SK-N-SH (cell line): ENCODE results near the gene ADISSP. TPM values are rescaled to one million over a fixed set of nuclear protein-coding genes. Genes with fewer than 3 reads are reported as not detected.

Source experiments
- CTCF ChIA-PET: fragments of 300-600, 350-600 bp; formaldehyde crosslinking; extraction: SDS; loops from one replicate; lab custom pipeline; 2021; lab: Yijun Ruan, JAX
- POLR2A ChIA-PET: fragments of 350-600 bp; sonication (Branson Sonifier 250); formaldehyde crosslinking; extraction: SDS; loops from one replicate; lab custom pipeline; 2020; ENCODE audit warnings: antibody characterized with exemption, inconsistent platforms; lab: Yijun Ruan, JAX
- DNase-seq: peaks from one replicate; pipeline ENCODE4 v3.0.0; 2012
- H2AFZ ChIP-seq: fragments of 200-600 bp; sonication (generic); 2 replicates; pipeline ENCODE4 v1.8.1; 2016; ENCODE audit warnings: antibody characterized with exemption, mild to moderate bottlenecking, low read depth
- H3F3A ChIP-seq: fragments of 200-600 bp; sonication (generic); replicated peaks from 2 replicates; pipeline ENCODE3; 2016; ENCODE audit warnings: antibody characterized with exemption, mild to moderate bottlenecking; ENCODE audit not compliant: insufficient read depth
- H3K27ac ChIP-seq, 2 experiments: fragments of 200-500 bp in 1 of 2; fragments of 200-600 bp in 1 of 2; sonication (Bioruptor generic) in 1 of 2; sonication (generic), shearing (Covaris generic) in 1 of 2; 2 replicates each; pipeline versions ENCODE4 v1.5.1 to v1.6.1; 2014 to 2016; ENCODE audit warnings: low read depth in 2 of 2, inconsistent platforms in 1 of 2, low read length in 1 of 2, mild to moderate bottlenecking in 1 of 2, mixed read lengths in 1 of 2
- H3K27me3 ChIP-seq: fragments of 200-600 bp; sonication (generic), shearing (Covaris generic); 2 replicates; pipeline ENCODE4 v1.6.1; 2016; ENCODE audit warnings: mixed run types; ENCODE audit not compliant: insufficient read depth
- H3K36me3 ChIP-seq, 2 experiments: fragments of 200-500 bp in 1 of 2; fragments of 200-600 bp in 1 of 2; sonication (Bioruptor generic) in 1 of 2; sonication (generic) in 1 of 2; replicated peaks in 1 of 2; 2 replicates each; pipeline versions ENCODE3 to v1.5.1; 2014 to 2016; ENCODE audit warnings: low read length in 1 of 2, mild to moderate bottlenecking in 1 of 2; ENCODE audit not compliant: insufficient read depth in 2 of 2, control insufficient read depth in 1 of 2
- H3K4me1 ChIP-seq, 2 experiments: fragments of 200-500 bp in 1 of 2; fragments of 200-600 bp in 1 of 2; sonication (Bioruptor generic) in 1 of 2; sonication (generic), shearing (Covaris generic) in 1 of 2; 2 replicates each; pipeline versions ENCODE4 v1.5.1 to v1.6.1; 2014 to 2016; ENCODE audit warnings: low read depth in 1 of 2, low read length in 1 of 2, mixed run types in 1 of 2; ENCODE audit not compliant: insufficient read depth in 2 of 2, control insufficient read depth in 1 of 2
- H3K4me2 ChIP-seq: fragments of 200-600 bp; sonication (generic), shearing (Covaris generic); 2 replicates; pipeline ENCODE4 v1.6.1; 2017; ENCODE audit warnings: mixed run types
- H3K4me3 ChIP-seq, 2 experiments: fragments of 200-500 bp in 1 of 2; fragments of 200-600 bp in 1 of 2; sonication (Bioruptor generic) in 1 of 2; sonication (generic), shearing (Covaris generic) in 1 of 2; 2 replicates each; pipeline versions ENCODE4 v1.5.1 to v1.8.1; 2014 to 2016; ENCODE audit warnings: low read depth in 2 of 2, inconsistent platforms in 1 of 2, low read length in 1 of 2, mild to moderate bottlenecking in 1 of 2, mixed read lengths in 1 of 2, moderate library complexity in 1 of 2
- H3K79me2 ChIP-seq: fragments of 200-600 bp; sonication (generic); 2 replicates; pipeline ENCODE4 v1.8.1; 2017; ENCODE audit warnings: mild to moderate bottlenecking; ENCODE audit not compliant: insufficient read depth
- H3K9ac ChIP-seq: fragments of 200-600 bp; sonication (generic); 2 replicates; pipeline ENCODE4 v1.6.1; 2017; ENCODE audit warnings: mixed run types
- H3K9me2 ChIP-seq: fragments of 200-600 bp; sonication (generic); 2 replicates; pipeline ENCODE4 v1.6.1; 2017; ENCODE audit warnings: mixed run types
- H3K9me3 ChIP-seq: fragments of 200-600 bp; sonication (generic); 2 replicates; pipeline ENCODE4 v1.6.1; 2017; ENCODE audit warnings: mixed run types, mild to moderate bottlenecking, moderate library complexity
- H4K20me1 ChIP-seq: fragments of 200-600 bp; sonication (generic); 2 replicates; pipeline ENCODE4 v1.6.1; 2017; ENCODE audit warnings: mild to moderate bottlenecking, mixed run types; ENCODE audit not compliant: insufficient read depth
- CTCF ChIP-seq: fragments of 200-600 bp; sonication (generic); IDR thresholded peaks from 2 replicates; pipeline ENCODE4 v1.6.1; 2017; ENCODE audit warnings: antibody characterized with exemption, mild to moderate bottlenecking, moderate library complexity
- EZH2phosphoT487 ChIP-seq: fragments of 200-600 bp; sonication (generic); IDR thresholded peaks from 2 replicates; pipeline ENCODE4 v1.6.1; 2017; ENCODE audit warnings: low read depth, mixed run types, mild to moderate bottlenecking, antibody characterized with exemption, moderate library complexity, borderline replicate concordance
- FOSL2 ChIP-seq: IDR thresholded peaks from 2 replicates; pipeline ENCODE4 v1.4.0; 2012; ENCODE audit warnings: low read depth, mild to moderate bottlenecking, moderate library complexity, borderline replicate concordance
- FOXM1 ChIP-seq: IDR thresholded peaks from 2 replicates; pipeline ENCODE4 v1.4.0; 2012; ENCODE audit warnings: low read depth, mild to moderate bottlenecking
- JUND ChIP-seq: IDR thresholded peaks from 2 replicates; pipeline ENCODE4 v1.4.0; 2012
- MAX ChIP-seq: IDR thresholded peaks from 2 replicates; pipeline ENCODE4 v1.4.0; 2012; ENCODE audit warnings: low read depth
- MXI1 ChIP-seq: IDR thresholded peaks from 2 replicates; pipeline ENCODE4 v1.6.1; 2012; ENCODE audit warnings: mild to moderate bottlenecking, low read depth, low read length, improper control_type of control experiment
- RAD21 ChIP-seq: IDR thresholded peaks from 2 replicates; pipeline ENCODE4 v1.6.1; 2012; ENCODE audit warnings: mild to moderate bottlenecking, low read length
- RCOR1 ChIP-seq: fragments of 150-350 bp; IDR thresholded peaks from 2 replicates; pipeline ENCODE4 v1.6.1; 2017; ENCODE audit warnings: antibody characterized with exemption, low read length
- RFX5 ChIP-seq: IDR thresholded peaks from 2 replicates; pipeline ENCODE4 v1.6.1; 2012; ENCODE audit warnings: mild to moderate bottlenecking, improper control_type of control experiment, low read length
- SMC3 ChIP-seq: IDR thresholded peaks from 2 replicates; pipeline ENCODE4 v1.6.1; 2012; ENCODE audit warnings: low read depth, low read length, improper control_type of control experiment
- TAF1 ChIP-seq: IDR thresholded peaks from 2 replicates; pipeline ENCODE4 v1.6.1; 2012; ENCODE audit warnings: low read depth, mild to moderate bottlenecking, low read length, moderate library complexity, borderline replicate concordance
- TEAD4 ChIP-seq: IDR thresholded peaks from 2 replicates; pipeline ENCODE4 v1.4.0; 2012; ENCODE audit warnings: mild to moderate bottlenecking, borderline replicate concordance; ENCODE audit not compliant: insufficient read depth
- USF1 ChIP-seq: IDR thresholded peaks from 2 replicates; pipeline ENCODE4 v1.4.0; 2012; ENCODE audit warnings: low read depth, borderline replicate concordance
- WGBS: methylation state at CpG from one replicate; pipeline ENCODE4 v1.1.6; 2017; ENCODE audit warnings: low lambda C conversion rate; 5-methylcytosine and 5-hydroxymethylcytosine counted together
- polyA plus RNA-seq, 3 experiments: library from polyadenylated mRNA; depleted of rRNA; stranded (reverse); fragments of >200 nt; gene quantifications; 2 replicates each; pipeline ENCODE4 v1.2.3, GENCODE V29; 2012
- TF ChIP-seq, protein P1 (sequence below): IDR thresholded peaks from 2 replicates; pipeline ENCODE4; 2012

ADISSP gene
- polyA plus RNA-seq, 1 of the 3 experiments (the other 2 are of a cell fraction) = 73.9 TPM

DNA sequence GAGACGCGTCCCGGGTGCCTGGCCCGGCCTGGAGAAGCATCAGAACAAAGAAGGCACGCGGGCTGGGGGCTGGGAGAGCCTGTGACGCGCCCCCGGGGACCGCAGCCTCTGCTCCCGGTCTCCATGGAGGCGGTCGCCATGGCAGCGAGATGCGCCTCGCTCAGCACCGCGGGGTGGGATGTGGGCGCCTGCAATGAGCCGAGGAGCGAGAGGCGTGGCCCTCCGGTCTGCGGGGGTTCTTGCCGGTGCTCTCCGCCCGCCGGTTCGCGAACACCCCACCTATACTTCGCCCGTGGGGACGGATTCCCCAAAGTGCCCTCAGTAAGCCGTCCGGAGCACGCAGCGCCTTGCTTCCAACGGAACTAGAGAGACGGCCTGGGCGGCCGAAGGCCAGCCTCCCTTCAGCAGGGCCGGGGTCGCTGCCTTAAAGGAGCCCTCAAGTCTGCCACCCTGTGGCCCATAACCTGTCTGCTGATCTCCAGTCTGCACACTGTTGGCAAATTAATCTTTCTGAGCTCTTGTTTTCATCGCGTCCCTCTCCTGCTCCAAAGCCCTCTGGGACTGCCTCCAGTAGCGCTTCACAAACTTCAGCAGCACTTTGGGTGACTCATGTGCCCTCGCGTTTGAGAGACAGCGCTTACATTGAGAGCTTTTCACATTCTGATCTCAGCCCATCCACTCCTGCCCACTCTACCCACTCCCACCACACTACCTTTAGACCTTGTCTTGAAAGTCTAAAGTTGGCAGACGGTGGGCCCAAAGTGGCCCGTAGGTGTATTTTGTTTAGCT, 983 bp upstream of the ADISSP start:
- H3K79me2 ChIP-seq = peaks cover 11% of the 10 kb centered on the region; the same call in 1 of the 2 replicates
- H3K27ac ChIP-seq = peak overlapping the region; percentile 94 to 95
- peak overlapping the region; percentile 95 for H3K4me2 ChIP-seq
- no peaks in the 10 kb centered on the region for H3K9me2 ChIP-seq
- H3K4me3 ChIP-seq = peak overlapping the region; percentile 83 to 93
- WGBS = under 1% methylated on average over 26 of the region's 51 CpGs
- no peaks in the 10 kb centered on the region for H3K9me3 ChIP-seq
- peak overlapping the region; percentile 81 for H2AFZ ChIP-seq
- H3K27me3 ChIP-seq = no peaks in the 10 kb centered on the region
- 0 out of 2 replicates have a peak, but pooled peaks have one; percentile 7 for TF ChIP-seq MAX
- TF ChIP-seq, protein P1, sequence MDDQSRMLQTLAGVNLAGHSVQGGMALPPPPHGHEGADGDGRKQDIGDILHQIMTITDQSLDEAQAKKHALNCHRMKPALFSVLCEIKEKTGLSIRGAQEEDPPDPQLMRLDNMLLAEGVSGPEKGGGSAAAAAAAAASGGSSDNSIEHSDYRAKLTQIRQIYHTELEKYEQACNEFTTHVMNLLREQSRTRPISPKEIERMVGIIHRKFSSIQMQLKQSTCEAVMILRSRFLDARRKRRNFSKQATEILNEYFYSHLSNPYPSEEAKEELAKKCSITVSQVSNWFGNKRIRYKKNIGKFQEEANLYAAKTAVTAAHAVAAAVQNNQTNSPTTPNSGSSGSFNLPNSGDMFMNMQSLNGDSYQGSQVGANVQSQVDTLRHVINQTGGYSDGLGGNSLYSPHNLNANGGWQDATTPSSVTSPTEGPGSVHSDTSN = peak; percentile 30; the same call in 1 of the 2 replicates
- no peak for TF ChIP-seq EZH2phosphoT487
- TF ChIP-seq RAD21 = peak; percentile 61
- peak; percentile 53 for TF ChIP-seq TAF1
- peak; percentile 43; the same call in 1 of the 2 replicates for TF ChIP-seq FOSL2
- peak; percentile 82 for TF ChIP-seq MXI1
- TF ChIP-seq SMC3 = peak; percentile 59; the same call in 1 of the 2 replicates
- no peak for TF ChIP-seq USF1
- peak; percentile 5; the same call in 1 of the 2 replicates for TF ChIP-seq RCOR1
- no peak for TF ChIP-seq FOXM1
- TF ChIP-seq RFX5 = no peak
- peak; percentile 58 for TF ChIP-seq CTCF
- no peak for TF ChIP-seq JUND
- TF ChIP-seq TEAD4 = no peak
- TF ChIP-seq, all 33 proteins: peak for 9
- POLR2A ChIA-PET = interaction anchor here (1.0 to 2.7 kb wide), 9 partner anchors 9 to 52 kb away, joined by 3 to 18 read pairs (median 7); partner anchors contain the start of genes AP5S1, CDC25B, CENPB and SPEF1
- Histone ChIP-seq H4K20me1 (no peaks in the 10 kb centered on the region), H3K4me1 (peaks cover 9 to 22% of the 10 kb centered on the region in 2 experiments; a peak in 3 of 4 replicates), H3F3A (peaks cover 17% of the 10 kb centered on the region), H3K9ac (peak overlapping the region; percentile 97), H3K36me3 (no peaks in the 10 kb centered on the region)
- CTCF ChIA-PET = interaction anchor here (0.5 to 13.1 kb wide), 28 partner anchors 10 to 317 kb away, joined by 3 to 151 read pairs (median 8); partner anchors contain the start of genes AP5S1, CENPB and SPEF1
- DNase-seq = peak; percentile 91
